GM12878 (cell line): ENCODE data around the gene PRKN. TPM values are rescaled to one million over a fixed set of nuclear protein-coding genes. Genes with fewer than 3 reads are reported as not detected.

Experiments
- ATAC-seq: fragments of 200-7000 bp; cut with Tn5 transposase; 3 replicates; pipeline ENCODE4 v1.9.1; 2020; ENCODE audit warnings: mild to moderate bottlenecking, moderate library complexity
- BruUV-seq: library from RNA; stranded (reverse); fragments of 400-500 nt; replicated peaks from 2 replicates; lab custom pipeline; 2021; lab: Mats Ljungman, UMichigan
- CTCF ChIA-PET: fragments of 300-600 bp; sonication (Branson Sonifier 250); formaldehyde crosslinking; extraction: SDS; loops from one replicate; lab custom pipeline; 2021; ENCODE audit warnings: inconsistent platforms; lab: Yijun Ruan, JAX
- POLR2A ChIA-PET: fragments of 350-600 bp; formaldehyde crosslinking; extraction: SDS; loops from one replicate; lab custom pipeline; 2021; ENCODE audit warnings: inconsistent platforms; lab: Charles Lee
- RAD21 ChIA-PET: fragments of 300-600 bp; sonication (Branson Sonifier 250); formaldehyde crosslinking; loops from one replicate; lab custom pipeline; 2023; ENCODE audit warnings: antibody characterized with exemption; ENCODE audit not compliant: unreplicated experiment; lab: Charles Lee
- SMC1A ChIA-PET: fragments of 300-600 bp; sonication (Branson Sonifier 250); formaldehyde crosslinking; loops from one replicate; lab custom pipeline; 2023; ENCODE audit not compliant: unreplicated experiment, uncharacterized antibody; lab: Charles Lee
- DNase-seq: peaks from one replicate; pipeline ENCODE4 v3.0.0-alpha.2; 2011; ENCODE audit warnings: low read depth, low spot score
- FAIRE-seq: peaks from 3 replicates; lab custom pipeline; 2011; peaks lifted over from hg19 to GRCh38; lab: Jason Lieb, UNC
- H2AFZ ChIP-seq: 2 replicates; pipeline ENCODE4 v1.6.0; 2011; ENCODE audit warnings: low read depth, low read length, control low read depth; ENCODE audit not compliant: control insufficient read depth
- H3K27ac ChIP-seq: 2 replicates; pipeline ENCODE4 v1.5.1; 2011; ENCODE audit warnings: control low read depth; ENCODE audit not compliant: control insufficient read depth, insufficient read depth
- H3K27me3 ChIP-seq, 2 experiments: replicated peaks in 1 of 2; 2 replicates each; pipeline versions ENCODE4 v1.6.0 to v1.6.1; 2011; ENCODE audit warnings: low read length in 1 of 2; ENCODE audit not compliant: control insufficient read depth in 2 of 2, insufficient read depth in 2 of 2
- H3K36me3 ChIP-seq, 2 experiments: 2 replicates each; pipeline ENCODE4 v1.5.1; 2011; ENCODE audit warnings: low read length in 1 of 2; ENCODE audit not compliant: control insufficient read depth in 2 of 2, insufficient read depth in 2 of 2
- H3K4me1 ChIP-seq: 2 replicates; pipeline ENCODE4 v1.6.1; 2011; ENCODE audit warnings: mild to moderate bottlenecking, low read length, moderate library complexity, mixed read lengths; ENCODE audit not compliant: control insufficient read depth, insufficient read depth
- H3K4me2 ChIP-seq: 2 replicates; pipeline ENCODE4 v1.6.0; 2011; ENCODE audit warnings: control low read depth; ENCODE audit not compliant: control insufficient read depth, insufficient read depth
- H3K4me3 ChIP-seq: fragments of 200-600 bp; sonication (generic); 2 replicates; pipeline ENCODE4 v1.5.1; 2016
- H3K79me2 ChIP-seq: 2 replicates; pipeline ENCODE4 v1.6.0; 2011; ENCODE audit warnings: low read length; ENCODE audit not compliant: control insufficient read depth, insufficient read depth
- H3K9ac ChIP-seq: 2 replicates; pipeline ENCODE4 v1.8.0; 2011; ENCODE audit warnings: low read length, control low read depth, mixed read lengths; ENCODE audit not compliant: control insufficient read depth, insufficient read depth
- H3K9me3 ChIP-seq: replicated peaks from 3 replicates; pipeline ENCODE4 v1.5.1; 2011; ENCODE audit warnings: mild to moderate bottlenecking, low read length; ENCODE audit not compliant: control insufficient read depth, insufficient read depth
- H4K20me1 ChIP-seq: 2 replicates; pipeline ENCODE4 v1.6.0; 2011; ENCODE audit not compliant: control insufficient read depth, insufficient read depth
- MEF2A ChIP-seq: IDR thresholded peaks from 2 replicates; pipeline ENCODE4 v1.6.1; 2011; ENCODE audit warnings: low read depth, mild to moderate bottlenecking, low read length, moderate library complexity; ENCODE audit not compliant: insufficient read depth
- ZNF217 ChIP-seq: fragments of 450-650 bp; IDR thresholded peaks from 2 replicates; pipeline ENCODE4 v1.6.1; 2017; ENCODE audit warnings: antibody characterized with exemption, mild to moderate bottlenecking
- WGBS: methylation state at CpG from one replicate; pipeline ENCODE4 v1.1.6; 2016; ENCODE audit warnings: low lambda C conversion rate; ENCODE audit not compliant: insufficient replicate concordance, insufficient coverage; ENCODE audit errors: missing lambda C conversion rate; 5-methylcytosine and 5-hydroxymethylcytosine counted together
- in situ Hi-C: fragments of 300-500 bp; cut with MboI; formaldehyde crosslinking; loops from 9 replicates; pipeline ENCODE4 v1.14.3; 2018; ENCODE audit warnings: mixed read lengths
- intact Hi-C: fragments of 100-400 bp; cut with micrococcal nuclease; formaldehyde crosslinking; loops from one replicate; pipeline ENCODE4 v1.14.2; 2022; ENCODE audit not compliant: unreplicated experiment
- polyA plus RNA-seq, 11 experiments: library from polyadenylated mRNA; depleted of rRNA in 4 of 11; unstranded in 6 of 11; stranded (reverse) in 5 of 11; fragments of >200 nt; fragmentation: Nextera tagmentation in 4 of 11; fragmentation: Illumina TruSeq in 1 of 11; extraction: Ambion mirVana in 4 of 11; extraction: Trizol in 1 of 11; gene quantifications; 1 replicate in 1 of 11; 2 replicates in 10 of 11; pipeline versions ENCODE4 v1.2.1 to v1.2.3, GENCODE V29; 2011 to 2016; ENCODE audit warnings: inconsistent platforms in 2 of 11, missing spikeins in 2 of 11, low read depth in 1 of 11
- total RNA-seq, 4 experiments: library from RNA; depleted of rRNA in 3 of 4; stranded (reverse); fragments of >200 nt in 3 of 4; fragmentation: Illumina TruSeq in 1 of 4; extraction: Trizol in 1 of 4; gene quantifications; 2 replicates each; pipeline versions ENCODE4 v1.2.1 to v1.2.3, GENCODE V29; 2013 to 2021
- TF ChIP-seq, protein P1 (sequence below): fragments of 450-650 bp; IDR thresholded peaks from 2 replicates; pipeline ENCODE4 v1.6.1; 2017; ENCODE audit warnings: mild to moderate bottlenecking, moderate library complexity

The PRKN gene
- total and polyA plus RNA-seq, 10 of the 15 experiments (the other 5 are each of a cell fraction or from before 2014, with no cell fraction given): 0.06 to 0.09 TPM; not detected in 8

DNA sequence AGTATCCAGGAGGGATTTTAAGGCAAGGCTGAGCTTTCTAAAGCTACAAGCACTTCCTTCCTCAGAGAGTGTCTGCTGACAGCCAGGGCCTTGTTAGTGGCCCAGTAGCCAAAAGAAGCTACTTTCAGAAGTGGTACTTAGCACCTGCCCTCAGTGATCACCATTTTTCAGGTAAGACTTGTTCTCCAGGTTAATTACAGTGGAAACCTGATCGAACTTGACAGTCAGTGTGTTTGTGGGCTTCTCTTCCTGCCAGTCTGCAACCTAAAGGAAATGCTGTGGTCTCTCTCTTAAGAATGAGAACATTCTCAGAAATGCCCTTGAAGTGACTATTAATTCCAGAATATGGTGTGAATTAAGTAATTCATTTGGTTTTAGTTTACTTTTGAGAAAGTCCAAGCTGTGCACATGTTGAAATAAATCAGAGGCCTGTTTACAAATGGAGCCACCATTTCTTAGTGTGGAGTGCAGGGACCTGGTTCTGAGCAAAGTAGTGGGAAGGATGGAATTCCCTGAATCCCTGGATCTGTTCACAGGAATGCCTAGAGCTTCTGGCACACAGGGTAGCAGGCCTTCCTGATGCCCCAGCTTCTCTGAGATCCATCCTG, 1268.5 kb downstream of the PRKN start:
- Histone ChIP-seq H3K4me2 (no peak overlapping the region), H3K9me3 (no peaks in the 10 kb centered on the region), H3K79me2 (no peaks in the 10 kb centered on the region), H3K4me3 (no peak overlapping the region), H3K4me1 (no peaks in the 10 kb centered on the region), H3K36me3 (no peaks in the 10 kb centered on the region), H4K20me1 (no peaks in the 10 kb centered on the region), H3K27ac (no peak overlapping the region), H3K27me3 (no peaks in the 10 kb centered on the region), H3K9ac (no peak overlapping the region), H2AFZ (no peak overlapping the region)
- no peak for FAIRE-seq
- in situ Hi-C loops: no loop called here
- CTCF ChIA-PET: no interaction called here
- WGBS: 0% methylated on average over 1 of the region's 1 CpG
- BruUV-seq: no TSS peak
- RAD21 ChIA-PET: no interaction called here
- SMC1A ChIA-PET: no interaction called here
- no peak for DNase-seq
- POLR2A ChIA-PET: no interaction called here
- no peak for ATAC-seq
- intact Hi-C loops: no loop called here
- TF ChIP-seq MEF2A (no peak), ZNF217 (no peak)
- TF ChIP-seq, protein P1, sequence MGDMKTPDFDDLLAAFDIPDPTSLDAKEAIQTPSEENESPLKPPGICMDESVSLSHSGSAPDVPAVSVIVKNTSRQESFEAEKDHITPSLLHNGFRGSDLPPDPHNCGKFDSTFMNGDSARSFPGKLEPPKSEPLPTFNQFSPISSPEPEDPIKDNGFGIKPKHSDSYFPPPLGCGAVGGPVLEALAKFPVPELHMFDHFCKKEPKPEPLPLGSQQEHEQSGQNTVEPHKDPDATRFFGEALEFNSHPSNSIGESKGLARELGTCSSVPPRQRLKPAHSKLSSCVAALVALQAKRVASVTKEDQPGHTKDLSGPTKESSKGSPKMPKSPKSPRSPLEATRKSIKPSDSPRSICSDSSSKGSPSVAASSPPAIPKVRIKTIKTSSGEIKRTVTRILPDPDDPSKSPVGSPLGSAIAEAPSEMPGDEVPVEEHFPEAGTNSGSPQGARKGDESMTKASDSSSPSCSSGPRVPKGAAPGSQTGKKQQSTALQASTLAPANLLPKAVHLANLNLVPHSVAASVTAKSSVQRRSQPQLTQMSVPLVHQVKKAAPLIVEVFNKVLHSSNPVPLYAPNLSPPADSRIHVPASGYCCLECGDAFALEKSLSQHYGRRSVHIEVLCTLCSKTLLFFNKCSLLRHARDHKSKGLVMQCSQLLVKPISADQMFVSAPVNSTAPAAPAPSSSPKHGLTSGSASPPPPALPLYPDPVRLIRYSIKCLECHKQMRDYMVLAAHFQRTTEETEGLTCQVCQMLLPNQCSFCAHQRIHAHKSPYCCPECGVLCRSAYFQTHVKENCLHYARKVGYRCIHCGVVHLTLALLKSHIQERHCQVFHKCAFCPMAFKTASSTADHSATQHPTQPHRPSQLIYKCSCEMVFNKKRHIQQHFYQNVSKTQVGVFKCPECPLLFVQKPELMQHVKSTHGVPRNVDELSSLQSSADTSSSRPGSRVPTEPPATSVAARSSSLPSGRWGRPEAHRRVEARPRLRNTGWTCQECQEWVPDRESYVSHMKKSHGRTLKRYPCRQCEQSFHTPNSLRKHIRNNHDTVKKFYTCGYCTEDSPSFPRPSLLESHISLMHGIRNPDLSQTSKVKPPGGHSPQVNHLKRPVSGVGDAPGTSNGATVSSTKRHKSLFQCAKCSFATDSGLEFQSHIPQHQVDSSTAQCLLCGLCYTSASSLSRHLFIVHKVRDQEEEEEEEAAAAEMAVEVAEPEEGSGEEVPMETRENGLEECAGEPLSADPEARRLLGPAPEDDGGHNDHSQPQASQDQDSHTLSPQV: no peak
